DMS153 (cell line): ENCODE results near the gene ODC1.

Source experiments
- DNase-seq: peaks from one replicate; lab custom pipeline; 2025; lab: John Stamatoyannopoulos, UW

Gene ODC1

DNA sequence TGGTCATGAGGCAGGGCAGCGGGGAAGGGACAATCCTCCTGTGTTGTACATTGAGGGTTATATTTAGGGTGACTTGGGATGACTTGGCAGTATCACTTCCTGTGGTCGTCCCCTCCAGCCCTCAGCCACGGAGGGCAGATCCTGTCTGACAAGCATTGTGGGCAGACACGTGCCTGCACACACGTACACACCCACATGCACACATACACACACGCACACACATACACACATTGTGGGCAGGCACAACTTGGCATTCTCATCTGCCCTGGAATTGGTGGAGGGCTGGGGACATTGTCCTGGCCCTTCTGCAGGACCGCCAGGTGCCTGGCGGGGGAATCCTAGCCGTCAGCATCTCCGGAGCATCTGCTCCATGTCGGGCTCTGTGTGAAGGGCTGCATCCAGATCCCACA, 47.6 kb downstream of the ODC1 start:
- no peak for DNase-seq

DNA sequence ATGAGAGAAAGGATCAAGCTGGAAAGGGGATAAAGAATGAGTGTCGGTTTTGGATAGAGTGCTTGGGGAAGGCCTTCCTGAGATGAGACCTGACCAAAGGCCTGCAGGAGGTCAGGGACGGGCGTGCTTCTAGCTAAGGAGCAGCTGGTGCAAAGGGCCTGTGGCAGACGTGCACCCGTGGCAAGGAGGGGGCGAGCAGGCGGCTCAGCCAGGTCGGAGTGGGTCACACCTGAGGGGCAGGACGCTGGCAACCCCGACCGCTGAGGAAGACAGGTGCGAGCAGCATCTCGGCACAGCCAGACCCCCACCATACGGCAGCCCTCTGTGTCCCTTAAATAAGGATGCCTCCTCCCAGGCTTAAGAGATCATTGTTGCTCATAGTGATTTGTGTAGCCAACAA, 48.1 kb downstream of the ODC1 start:
- DNase-seq, result no peak

DNA sequence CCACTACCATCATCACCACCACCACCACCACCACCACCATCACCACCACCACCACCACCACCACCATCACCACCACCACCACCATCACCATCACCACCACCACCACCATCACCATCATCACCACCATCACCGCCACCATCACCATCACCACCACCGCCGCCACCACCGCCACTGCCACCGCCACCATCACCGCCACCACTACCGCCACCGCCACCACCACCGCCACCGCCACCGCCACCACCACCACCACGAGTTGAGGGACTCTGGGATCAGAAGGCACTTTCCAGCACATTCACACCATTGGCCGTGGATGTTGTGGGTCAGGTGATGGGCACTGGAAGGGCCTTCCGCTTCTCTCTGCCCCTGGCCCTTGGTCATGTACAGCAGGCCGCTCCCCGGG, 48.8 kb downstream of the ODC1 start:
- no peak for DNase-seq

DNA sequence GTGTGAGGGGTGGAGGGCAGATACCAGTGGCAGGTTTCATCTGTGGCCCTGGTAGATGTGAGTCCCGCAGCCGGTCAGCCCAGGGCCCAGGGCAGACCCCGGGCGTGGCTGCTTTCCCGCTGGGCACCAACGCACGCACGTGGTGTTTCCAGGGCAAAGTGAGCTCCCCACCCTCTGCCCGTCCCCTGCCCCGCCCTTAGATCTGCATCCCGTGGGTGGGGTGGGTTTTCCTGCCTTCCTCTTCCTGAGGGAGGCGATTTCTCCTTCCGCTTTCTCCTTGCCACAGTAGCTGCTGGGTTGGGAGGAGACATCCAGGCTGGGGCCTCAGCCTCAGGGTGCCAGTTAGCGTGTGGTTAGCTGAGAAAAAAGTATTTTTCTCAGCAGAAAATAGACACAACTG, 49.6 kb downstream of the ODC1 start:
- DNase-seq, result no peak

DNA sequence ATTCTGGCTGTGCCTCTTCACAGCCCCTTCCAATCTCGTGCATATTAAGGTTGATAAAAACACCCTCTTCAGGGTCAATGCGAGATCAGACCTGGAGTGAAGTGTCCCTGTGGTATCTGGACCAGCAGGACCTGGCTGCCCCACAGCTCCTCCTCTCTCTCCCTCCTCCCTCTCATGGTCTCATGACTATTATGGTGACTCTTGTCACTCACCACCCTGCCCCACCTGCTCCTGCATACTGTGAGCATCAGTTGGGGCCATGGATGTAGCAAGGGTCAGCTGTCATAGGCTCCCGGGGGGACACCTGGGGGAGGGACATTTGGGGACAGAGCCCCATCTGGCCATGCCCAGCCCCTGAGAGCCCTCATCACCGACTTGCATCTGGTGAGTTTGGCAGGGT, 50.2 kb downstream of the ODC1 start:
- DNase-seq, result no peak

DNA sequence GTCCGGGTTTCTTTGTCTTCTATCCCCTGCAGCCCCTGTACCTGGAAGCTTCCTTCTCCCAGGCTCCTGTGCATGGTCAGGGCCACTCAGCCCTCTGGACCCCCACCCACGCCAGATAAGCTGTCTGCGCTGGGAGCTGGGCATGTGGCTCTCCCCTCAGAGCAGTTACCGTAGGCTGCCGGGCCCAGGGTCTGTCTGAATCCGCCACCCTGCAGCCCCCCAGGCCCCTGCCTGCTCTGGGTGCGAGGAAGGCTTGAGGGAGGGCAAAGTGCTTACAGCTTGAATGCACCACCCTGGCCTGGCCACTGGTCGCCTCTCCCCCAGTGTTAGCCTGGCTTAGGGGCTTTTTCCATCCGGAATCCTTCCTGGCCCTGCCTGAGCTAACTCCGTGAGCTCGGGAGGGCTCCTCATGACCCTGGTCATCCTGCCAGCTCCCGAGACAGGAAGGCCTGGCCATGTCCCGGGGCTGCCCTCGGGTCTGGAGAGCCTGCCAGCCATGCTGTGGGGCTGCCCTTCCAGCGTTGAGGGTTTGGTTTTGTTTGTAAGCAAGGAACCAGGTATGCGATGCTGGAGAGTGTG, 50.7 kb downstream of the ODC1 start:
- DNase-seq, result no peak

DNA sequence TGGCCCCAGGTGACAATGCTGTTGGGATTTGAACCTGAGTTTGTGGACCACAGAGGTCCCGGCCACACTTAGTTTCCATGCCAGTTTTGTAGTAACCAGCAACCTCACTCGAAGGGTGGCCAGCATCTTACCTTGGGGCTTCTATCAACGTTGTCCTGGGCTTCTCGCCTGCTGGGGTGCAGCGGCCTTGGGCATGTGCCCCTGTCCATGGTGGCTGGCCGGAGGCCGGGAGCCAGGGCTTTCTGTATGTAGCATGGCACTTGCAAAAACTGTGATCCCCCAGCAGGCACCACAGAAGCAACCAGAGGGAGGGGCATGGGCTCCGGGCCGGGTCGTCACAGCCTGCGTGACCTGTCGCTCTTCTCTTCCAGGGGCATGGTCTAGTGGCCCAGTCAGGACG, 51.7 kb downstream of the ODC1 start:
- no peak for DNase-seq

DNA sequence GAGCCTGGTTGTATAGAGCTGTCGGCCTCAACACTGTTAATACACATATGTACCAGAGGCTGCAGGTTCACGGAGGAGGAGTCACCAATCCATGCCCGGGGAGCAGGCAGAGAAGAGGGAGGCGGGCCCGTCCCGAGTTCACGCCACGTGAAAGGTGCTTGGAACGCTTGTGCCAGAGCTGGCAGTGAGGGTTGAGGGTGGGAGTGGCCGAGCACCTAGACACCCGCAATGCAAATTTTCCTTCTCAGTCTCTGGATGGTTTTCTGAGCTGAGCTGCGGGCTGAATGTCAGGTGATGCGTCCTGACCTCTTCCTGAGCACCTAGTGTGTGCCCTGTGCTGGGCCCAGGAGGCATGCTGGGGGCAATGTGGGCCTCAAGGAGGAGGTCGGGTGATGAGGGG, 52.2 kb downstream of the ODC1 start:
- no peak for DNase-seq

DNA sequence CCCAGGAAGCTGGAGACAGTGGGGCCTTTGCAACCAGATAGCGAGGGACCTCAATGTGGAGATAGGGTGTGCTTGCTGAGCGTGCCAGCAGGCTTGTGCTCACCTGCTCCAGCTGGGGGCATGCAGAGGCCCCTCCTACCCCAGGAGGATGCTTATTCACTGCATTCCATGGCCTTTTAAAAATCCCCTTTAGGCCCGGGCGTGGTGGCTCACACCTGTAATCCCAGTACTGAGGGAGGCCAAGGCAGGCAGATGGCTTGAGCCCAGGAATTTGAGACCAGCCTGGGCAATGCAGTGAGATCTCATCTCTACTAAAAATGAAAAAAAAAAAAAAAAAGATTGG, 54.5 kb downstream of the ODC1 start:
- no peak for DNase-seq

DNA sequence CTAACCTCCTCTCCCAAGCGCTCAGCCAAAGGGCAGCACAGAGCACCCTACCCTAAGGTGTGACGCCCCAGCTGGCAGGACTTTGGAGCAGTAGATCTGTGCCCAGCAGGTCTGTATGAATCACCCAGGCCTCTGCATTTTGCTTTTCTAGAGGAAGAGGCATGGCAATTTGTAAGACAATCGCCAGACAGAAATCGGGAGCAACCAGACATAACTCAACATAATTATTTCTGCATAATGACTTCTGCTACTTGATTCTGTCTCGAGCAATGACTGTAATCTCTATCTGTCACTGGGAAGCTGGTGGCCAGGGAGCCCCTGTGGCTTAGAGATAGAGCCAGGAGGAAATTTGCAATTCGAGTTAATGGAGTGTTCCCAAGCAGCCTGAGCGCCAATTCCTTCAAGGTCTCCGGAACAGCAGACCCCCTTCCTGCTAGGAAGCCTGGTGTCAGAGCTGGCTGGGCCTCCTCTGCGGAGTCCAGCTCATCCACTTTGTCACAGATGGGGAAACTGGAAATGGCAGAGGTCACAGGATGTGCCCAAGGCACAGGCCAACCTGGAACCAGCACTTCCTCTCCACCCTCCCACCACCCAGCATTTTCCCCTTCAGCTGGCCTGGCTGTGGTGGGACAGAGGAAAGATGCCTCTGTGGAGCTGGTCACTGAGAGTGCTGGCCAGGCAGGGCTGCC, 55.0 kb downstream of the ODC1 start:
- DNase-seq, result no peak

DNA sequence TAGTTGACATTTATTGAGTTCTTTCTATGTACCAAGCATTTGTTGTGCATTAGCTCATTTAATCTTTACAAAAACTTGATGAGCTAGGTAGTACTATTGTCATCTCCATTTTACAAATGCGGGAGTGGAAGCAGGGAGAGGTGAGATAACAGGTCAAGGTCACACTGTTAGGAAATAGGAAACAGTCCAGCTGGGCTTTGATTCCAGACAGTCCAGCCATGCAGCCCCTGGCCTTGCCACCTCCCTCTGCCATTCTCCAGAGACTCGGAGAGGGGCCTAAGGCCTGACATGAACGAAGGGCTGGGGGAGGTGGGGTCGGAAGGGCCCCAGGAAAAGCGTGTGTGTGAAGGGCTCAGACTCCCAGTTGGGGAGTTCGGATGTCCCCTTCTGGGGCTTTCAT, 55.6 kb downstream of the ODC1 start:
- DNase-seq, result no peak

DNA sequence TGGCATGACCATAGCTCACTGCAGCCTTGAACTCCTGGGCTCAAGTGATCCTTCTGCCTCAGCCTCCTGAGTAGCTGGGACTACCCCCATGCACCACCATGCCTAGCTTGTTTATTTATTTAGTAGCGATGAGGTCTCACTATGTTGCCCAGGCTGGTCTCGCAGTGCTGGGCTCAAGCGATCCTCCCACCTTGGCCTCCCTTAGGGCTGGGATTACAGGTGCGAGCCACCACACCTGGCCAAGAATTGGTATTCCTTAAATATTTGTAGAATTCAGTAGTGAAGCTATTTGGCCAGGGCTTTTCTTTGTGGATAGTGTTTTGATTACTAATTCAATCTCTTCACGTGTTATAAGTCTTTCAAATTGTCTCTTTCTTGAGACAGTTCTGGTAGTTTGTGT, 56.0 kb downstream of the ODC1 start:
- no peak for DNase-seq

DNA sequence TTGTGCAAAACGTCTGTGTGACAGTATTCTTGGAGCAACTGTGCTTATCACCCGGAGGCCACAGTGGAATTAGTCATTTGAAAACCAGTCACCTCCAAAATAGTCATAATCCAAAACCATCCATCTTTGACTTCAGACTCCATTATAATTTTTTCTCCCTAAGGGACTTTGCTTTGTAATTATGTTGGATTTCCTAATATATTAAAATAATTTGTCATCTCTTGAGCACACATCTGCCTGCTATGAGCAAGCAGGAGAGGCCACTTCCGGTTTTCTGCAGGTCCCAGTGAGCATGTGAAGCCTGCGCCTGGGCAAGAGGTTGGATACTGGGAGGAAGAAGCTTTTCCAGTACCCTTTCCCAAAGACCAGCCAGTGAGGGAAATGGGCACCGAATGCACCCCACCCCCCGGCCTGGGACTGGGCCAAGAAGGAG, 57.7 kb downstream of the ODC1 start:
- DNase-seq, result no peak
